HEK293T (cell line): ENCODE results near the gene RGMB.

Source experiments
- CTCF ChIA-PET: fragments of 350-600 bp; formaldehyde crosslinking; extraction: SDS; loops from one replicate; lab custom pipeline; 2021; ENCODE audit warnings: antibody characterized with exemption, inconsistent platforms; lab: Yijun Ruan, JAX
- POLR2A ChIA-PET: fragments of 350-600 bp; formaldehyde crosslinking; extraction: SDS; loops from one replicate; lab custom pipeline; 2020; ENCODE audit warnings: antibody characterized with exemption, inconsistent platforms; lab: Yijun Ruan, JAX
- DNase-seq: peaks from one replicate; pipeline ENCODE4 v3.0.0; 2012; ENCODE audit warnings: mixed read lengths; ENCODE audit errors: extremely low spot score
- ARNT ChIP-seq: fragments of 450-650 bp; IDR thresholded peaks from 2 replicates; pipeline ENCODE4 v1.6.1; 2017; ENCODE audit warnings: mild to moderate bottlenecking
- BHLHE40 ChIP-seq: fragments of 450-650 bp; IDR thresholded peaks from 2 replicates; pipeline ENCODE4 v1.6.1; 2016; ENCODE audit warnings: mild to moderate bottlenecking, moderate library complexity, borderline replicate concordance
- CTBP1 ChIP-seq: fragments of 450-650 bp; IDR thresholded peaks from 2 replicates; pipeline ENCODE4 v1.6.1; 2016; ENCODE audit warnings: borderline replicate concordance
- ELF4 ChIP-seq: fragments of 450-650 bp; IDR thresholded peaks from 2 replicates; pipeline ENCODE4 v1.6.1; 2017; ENCODE audit warnings: antibody characterized with exemption
- FOXA1 ChIP-seq: fragments of 450-650 bp; IDR thresholded peaks from 2 replicates; pipeline ENCODE4 v1.6.1; 2016; ENCODE audit warnings: mild to moderate bottlenecking
- FOXK2 ChIP-seq: fragments of 450-650 bp; IDR thresholded peaks from 2 replicates; pipeline ENCODE4 v1.6.1; 2016; ENCODE audit warnings: mild to moderate bottlenecking
- FOXM1 ChIP-seq: fragments of 450-650 bp; IDR thresholded peaks from 2 replicates; pipeline ENCODE4 v1.6.1; 2017; ENCODE audit warnings: mild to moderate bottlenecking, borderline replicate concordance
- HDGF ChIP-seq: fragments of 450-650 bp; IDR thresholded peaks from 2 replicates; pipeline ENCODE4 v1.6.1; 2017; ENCODE audit warnings: antibody characterized with exemption, borderline replicate concordance
- L3MBTL2 ChIP-seq: fragments of 450-650 bp; conservative IDR thresholded peaks from 2 replicates; pipeline ENCODE4 v1.6.1; 2016; ENCODE audit warnings: mild to moderate bottlenecking
- LEF1 ChIP-seq: fragments of 450-650 bp; IDR thresholded peaks from 2 replicates; pipeline ENCODE4 v1.6.1; 2017; ENCODE audit warnings: mild to moderate bottlenecking, borderline replicate concordance
- NFRKB ChIP-seq: fragments of 450-650 bp; IDR thresholded peaks from 2 replicates; pipeline ENCODE4 v1.6.1; 2016; ENCODE audit warnings: mild to moderate bottlenecking, moderate library complexity
- PKNOX1 ChIP-seq: fragments of 450-650 bp; IDR thresholded peaks from 2 replicates; pipeline ENCODE4 v1.6.1; 2016
- SP1 ChIP-seq: fragments of 450-650 bp; IDR thresholded peaks from 2 replicates; pipeline ENCODE4 v1.6.1; 2017
- SUZ12 ChIP-seq: fragments of 450-650 bp; IDR thresholded peaks from 2 replicates; pipeline ENCODE4 v1.6.1; 2016; ENCODE audit warnings: mild to moderate bottlenecking
- TARDBP ChIP-seq: fragments of 450-650 bp; IDR thresholded peaks from 2 replicates; pipeline ENCODE4 v1.6.1; 2016
- ZNF384 ChIP-seq: fragments of 450-650 bp; IDR thresholded peaks from 2 replicates; pipeline ENCODE4 v1.6.1; 2016

Gene RGMB

GRCh38 chr5:98787131-98787719 is 13.8 kb downstream of the RGMB start:
- POLR2A ChIA-PET: interaction anchor here (1.5 kb wide), 1 partner anchor 14 kb away, joined by 3 read pairs; the partner anchor contains the start of gene RGMB
- CTCF ChIA-PET: interaction anchor here (0.6 to 3.1 kb wide), 4 partner anchors 9 to 19 kb away, joined by 3 to 14 read pairs (median 8); no protein-coding TSS in a partner anchor
- DNase-seq: no peak
- TF ChIP-seq ELF4 (no peak), PKNOX1 (no peak), SP1 (no peak), LEF1 (no peak)

GRCh38 chr5:98789029-98789428 is 15.6 kb downstream of the RGMB start:
- CTCF ChIA-PET: interaction anchor here (3.1 kb wide), 1 partner anchor 20 kb away, joined by 14 read pairs; no protein-coding TSS in a partner anchor
- DNase-seq: no peak
- TF ChIP-seq CTBP1: no peak
- TF ChIP-seq ELF4: no peak
- no peak for TF ChIP-seq HDGF
- no peak for TF ChIP-seq FOXM1
- no peak for TF ChIP-seq NFRKB
- TF ChIP-seq BHLHE40: no peak
- no peak for TF ChIP-seq ARNT
- no peak for TF ChIP-seq ZNF384
- TF ChIP-seq LEF1: no peak
- TF ChIP-seq SUZ12: no peak
- TF ChIP-seq FOXK2: no peak
- TF ChIP-seq L3MBTL2: no peak
- no peak for TF ChIP-seq SP1
- TF ChIP-seq FOXA1: no peak
- no peak for TF ChIP-seq TARDBP
- no peak for TF ChIP-seq PKNOX1
- POLR2A ChIA-PET: interaction anchor here (1.5 kb wide), 1 partner anchor 16 kb away, joined by 3 read pairs; the partner anchor contains the start of gene RGMB

GRCh38 chr5:98791001-98791519 is 17.6 kb downstream of the RGMB start:
- DNase-seq: no peak
- CTCF ChIA-PET: no interaction called here

GRCh38 chr5:98791898-98792580 is 18.6 kb downstream of the RGMB start:
- DNase-seq: no peak
- ChIA-PET CTCF (no interaction called here), POLR2A (no interaction called here)
- TF ChIP-seq TARDBP (no peak), FOXA1 (no peak), FOXM1 (no peak), ELF4 (no peak), LEF1 (no peak), NFRKB (no peak), PKNOX1 (no peak), SUZ12 (no peak), ZNF384 (no peak), FOXK2 (no peak), CTBP1 (no peak), HDGF (no peak), ARNT (no peak), BHLHE40 (no peak), SP1 (no peak), L3MBTL2 (no peak)

More at GRCh38 chr5:98791001-98791519, 17.6 kb downstream of the RGMB start:
- TF ChIP-seq HDGF: no peak
- TF ChIP-seq SP1: no peak
- no peak for TF ChIP-seq TARDBP
- no peak for TF ChIP-seq ARNT
- TF ChIP-seq NFRKB: no peak
- TF ChIP-seq L3MBTL2: no peak
- TF ChIP-seq LEF1: no peak
- no peak for TF ChIP-seq BHLHE40
- no peak for TF ChIP-seq ZNF384
- no peak for TF ChIP-seq SUZ12
- no peak for TF ChIP-seq ELF4
- no peak for TF ChIP-seq PKNOX1
- no peak for TF ChIP-seq FOXM1
- POLR2A ChIA-PET: no interaction called here

GRCh38 chr5:98793223-98793622 is 19.8 kb downstream of the RGMB start:
- ChIA-PET CTCF (no interaction called here), POLR2A (no interaction called here)
- DNase-seq: no peak
- TF ChIP-seq LEF1 (no peak), TARDBP (no peak), L3MBTL2 (no peak), PKNOX1 (no peak), SUZ12 (no peak), ELF4 (no peak), NFRKB (no peak), FOXK2 (no peak), FOXA1 (no peak)
